Transverse colon (tissue), 4 donors: Measurements from ENCODE around the gene MBIP. TPM values are rescaled to one million over a fixed set of nuclear protein-coding genes. Genes with fewer than 3 reads are reported as not detected.
A peak's percentile ranks its signal among the peaks of the same experiment; 100 is the strongest.

Experiments used
- DNase-seq: peaks from one replicate; pipeline ENCODE4 v3.0.0-alpha.2; 2019
- H3K27ac ChIP-seq, 4 donors: fragments of 200-600 bp; sonication (generic); 2 replicates each; pipeline ENCODE4 v1.5.1; 2016 to 2018; ENCODE audit warnings: inconsistent platforms in 4 of 4
- H3K27me3 ChIP-seq: fragments of 200-600 bp; sonication (generic); 2 replicates; pipeline ENCODE4 v1.5.1; 2017; ENCODE audit warnings: inconsistent platforms
- H3K36me3 ChIP-seq, 4 donors: fragments of 200-600 bp; sonication (generic); 2 replicates each; pipeline ENCODE4 v1.5.1; 2017 to 2019; ENCODE audit warnings: inconsistent platforms in 4 of 4
- H3K4me1 ChIP-seq, 4 donors: fragments of 200-600 bp; sonication (generic); 2 replicates each; pipeline ENCODE4 v1.5.1; 2017 to 2020; ENCODE audit warnings: inconsistent platforms in 4 of 4
- H3K4me3 ChIP-seq, 4 donors: fragments of 200-600 bp; sonication (generic); 1 replicate in 1 of 4; 2 replicates in 3 of 4; pipeline versions ENCODE4 v1.5.1 to v1.6.1; 2017 to 2019; ENCODE audit warnings: inconsistent platforms in 4 of 4
- H3K9me3 ChIP-seq, 2 donors: fragments of 200-600 bp; sonication (generic); 2 replicates each; pipeline ENCODE4 v1.5.1; 2017 to 2019; ENCODE audit warnings: inconsistent platforms in 2 of 2
- EP300 ChIP-seq: sonication (generic); formaldehyde crosslinking; IDR thresholded peaks from one replicate; pipeline ENCODE4 v1.6.1; 2017; ENCODE audit warnings: antibody characterized with exemption, low read depth
- POLR2A ChIP-seq: fragments of 450-650 bp; IDR thresholded peaks from one replicate; pipeline ENCODE4 v1.6.1; 2016; ENCODE audit warnings: antibody characterized with exemption, mild to moderate bottlenecking, moderate library complexity
- POLR2AphosphoS5 ChIP-seq, 3 donors: sonication (generic); formaldehyde crosslinking; IDR thresholded peaks; one replicate each; pipeline ENCODE4 v1.6.1; 2016; ENCODE audit warnings: antibody characterized with exemption in 3 of 3
- WGBS, 2 donors: methylation state at CpG; one replicate each; pipeline ENCODE4 v1.1.5; 2018; ENCODE audit warnings: low coverage in 1 of 2; 5-methylcytosine and 5-hydroxymethylcytosine counted together
- in situ Hi-C, 4 donors: fragments of 200-750 bp; cut with MboI; loops; one replicate each; pipeline versions ENCODE4 v1.15.0 to v1.15.1; 2017; ENCODE audit warnings: low sequenced_read_pairs in 3 of 4, low pct_ligation_motif_present in 1 of 4, low pct_unique_long_range_greater_than_20kb in 1 of 4
- intact Hi-C: fragments of 100-400 bp; cut with DNase I; formaldehyde crosslinking; loops from one replicate; pipeline ENCODE4 v1.15.1; 2023; ENCODE audit warnings: low total_unique reads
- total RNA-seq, 4 donors: library from RNA; depleted of rRNA; stranded (reverse); fragments of >200 nt; gene quantifications; one replicate each; pipeline ENCODE4 v1.1.0, GENCODE V29; 2016
- TF ChIP-seq, protein P1 (sequence below), 5 experiments: fragments of 200-600 bp in 3 of 5; fragments of 450-650 bp in 2 of 5; sonication (generic) in 3 of 5; IDR thresholded peaks; 1 replicate in 2 of 5; 2 replicates in 3 of 5; pipeline ENCODE4 v1.5.1; 2016 to 2017; ENCODE audit warnings: antibody characterized with exemption in 5 of 5, inconsistent platforms in 3 of 5, mild to moderate bottlenecking in 2 of 5, moderate library complexity in 1 of 5

MBIP gene
- total RNA-seq, 4 donors from 2014 or later, result 5.4 to 20.6 (median 17.1) TPM

DNA sequence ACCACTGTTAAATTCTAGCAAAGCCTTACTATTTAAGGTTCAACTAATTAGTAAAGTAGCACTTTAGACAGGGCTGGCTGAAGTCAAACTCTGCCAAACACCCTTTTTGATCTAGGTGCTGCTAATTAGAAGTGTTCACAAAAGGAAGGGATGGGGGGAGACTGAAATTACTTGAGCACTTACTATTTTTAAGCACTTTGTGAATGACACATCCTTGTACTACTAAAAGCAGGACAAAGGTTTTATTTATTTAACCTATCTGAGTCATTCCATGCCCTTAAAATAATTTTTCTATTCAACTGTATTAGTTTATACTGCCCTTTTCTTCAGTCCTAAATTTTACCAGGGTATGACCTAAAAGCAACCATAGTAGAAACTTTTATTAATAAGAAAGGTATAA lies 20.1 kb downstream of the MBIP start:
- intact Hi-C loops (no loop called here), in situ Hi-C loops (no loop called here)
- Histone ChIP-seq H3K4me1 (peaks cover 0 to 14% (median 2%) of the 10 kb centered on the region in 4 donors), H3K36me3 (peaks cover 0 to 36% (median 14%) of the 10 kb centered on the region in 4 donors), H3K4me3 (no peak overlapping the region), H3K27ac (no peak overlapping the region), H3K9me3 (no peaks in the 10 kb centered on the region), H3K27me3 (no peaks in the 10 kb centered on the region)
- TF ChIP-seq, protein P1, sequence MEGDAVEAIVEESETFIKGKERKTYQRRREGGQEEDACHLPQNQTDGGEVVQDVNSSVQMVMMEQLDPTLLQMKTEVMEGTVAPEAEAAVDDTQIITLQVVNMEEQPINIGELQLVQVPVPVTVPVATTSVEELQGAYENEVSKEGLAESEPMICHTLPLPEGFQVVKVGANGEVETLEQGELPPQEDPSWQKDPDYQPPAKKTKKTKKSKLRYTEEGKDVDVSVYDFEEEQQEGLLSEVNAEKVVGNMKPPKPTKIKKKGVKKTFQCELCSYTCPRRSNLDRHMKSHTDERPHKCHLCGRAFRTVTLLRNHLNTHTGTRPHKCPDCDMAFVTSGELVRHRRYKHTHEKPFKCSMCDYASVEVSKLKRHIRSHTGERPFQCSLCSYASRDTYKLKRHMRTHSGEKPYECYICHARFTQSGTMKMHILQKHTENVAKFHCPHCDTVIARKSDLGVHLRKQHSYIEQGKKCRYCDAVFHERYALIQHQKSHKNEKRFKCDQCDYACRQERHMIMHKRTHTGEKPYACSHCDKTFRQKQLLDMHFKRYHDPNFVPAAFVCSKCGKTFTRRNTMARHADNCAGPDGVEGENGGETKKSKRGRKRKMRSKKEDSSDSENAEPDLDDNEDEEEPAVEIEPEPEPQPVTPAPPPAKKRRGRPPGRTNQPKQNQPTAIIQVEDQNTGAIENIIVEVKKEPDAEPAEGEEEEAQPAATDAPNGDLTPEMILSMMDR (IDR thresholded peaks at IDR 0.05), result no peak
- TF ChIP-seq EP300, result no peak
- no peak for DNase-seq

DNA sequence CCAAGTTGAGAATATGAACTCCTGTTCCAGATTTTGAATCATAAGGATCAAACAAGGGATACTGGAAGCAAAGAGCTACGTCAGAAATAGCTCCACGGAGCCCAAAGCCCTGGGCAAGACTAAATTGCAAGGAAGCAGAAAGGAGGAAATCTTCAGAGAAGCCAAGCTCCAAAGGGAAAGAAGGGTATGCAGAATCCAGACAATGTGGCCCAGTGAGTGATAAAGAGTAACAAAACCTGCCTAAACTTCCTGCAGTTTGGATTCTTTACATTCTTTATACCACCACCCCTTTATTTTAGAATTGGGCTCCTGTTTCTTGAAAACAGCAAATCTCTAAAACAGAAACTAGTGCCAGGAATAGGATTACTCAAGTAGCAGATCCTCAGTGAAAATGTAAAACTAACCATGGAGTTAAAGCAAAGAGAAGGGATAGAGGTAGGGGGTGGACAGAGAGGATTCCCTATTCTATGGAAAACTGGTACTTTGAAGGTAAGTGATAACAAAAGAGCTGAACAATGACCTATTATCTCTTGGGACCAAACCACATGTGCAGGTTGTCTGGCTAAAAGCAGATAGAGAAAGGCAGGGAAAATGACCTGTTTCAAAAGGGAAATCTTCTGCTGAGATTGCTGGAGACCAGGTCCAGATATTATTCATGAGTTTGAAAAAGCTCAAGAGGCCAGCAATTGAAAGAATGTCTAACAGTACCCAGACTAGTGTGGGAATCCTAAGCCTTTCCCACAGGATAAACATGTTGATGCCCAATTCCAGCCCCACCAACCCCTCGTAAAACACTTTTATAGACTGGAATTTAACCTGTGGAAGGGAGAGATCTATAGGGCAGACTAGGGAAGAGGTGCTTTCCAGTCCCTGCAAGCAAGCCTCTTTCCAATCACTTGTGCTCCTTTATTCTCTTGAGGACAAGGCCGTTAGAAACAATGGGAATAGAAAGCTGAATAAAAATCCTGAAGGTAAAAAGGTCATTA lies 24.5 kb downstream of the MBIP start:
- H3K9me3 ChIP-seq, result no peaks in the 10 kb centered on the region
- H3K27me3 ChIP-seq, result no peaks in the 10 kb centered on the region
- peak overlapping the region in 2 of 4 donors; percentile 9 to 23 for H3K27ac ChIP-seq
- H3K36me3 ChIP-seq, result peaks cover 0 to 23% (median 8%) of the 10 kb centered on the region in 4 donors
- WGBS, 2 donors, result 49 to 65% methylated on average over 2 to 4 of the region's 4 CpGs
- no peak overlapping the region for H3K4me3 ChIP-seq
- intact Hi-C loops, result no loop called here
- no peak for DNase-seq
- no peak for TF ChIP-seq POLR2A
- TF ChIP-seq POLR2AphosphoS5 (IDR thresholded peaks at IDR 0.05), result peak in 1 of 3 donors; percentile 19
- TF ChIP-seq EP300, result no peak
- TF ChIP-seq, protein P1 (IDR thresholded peaks at IDR 0.05), result no peak
- in situ Hi-C loops, result no loop called here
- peaks cover 0 to 15% (median 2%) of the 10 kb centered on the region in 4 donors for H3K4me1 ChIP-seq

DNA sequence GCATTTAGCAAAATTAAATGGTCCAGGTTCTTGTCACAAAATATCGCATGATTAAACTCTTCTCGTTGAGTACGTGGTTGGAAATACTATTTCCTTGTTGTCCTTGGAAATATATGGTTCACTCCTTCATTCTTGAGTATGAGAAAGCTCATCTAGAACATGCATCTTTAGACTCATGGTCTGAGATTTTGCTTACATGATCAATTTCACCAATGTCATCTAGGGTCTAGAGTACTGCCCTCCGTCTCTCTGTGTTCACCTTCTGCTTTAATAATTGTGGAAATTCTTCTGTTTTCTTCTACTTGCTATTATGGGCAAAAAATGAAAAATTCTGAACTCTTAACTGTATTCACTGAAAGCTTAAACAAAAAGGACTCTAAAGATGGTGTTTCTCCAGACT lies 25.9 kb downstream of the MBIP start:
- in situ Hi-C loops, result no loop called here
- 93 to 95% methylated on average over 4 of the region's 4 CpGs for WGBS, 2 donors
- TF ChIP-seq EP300 (no peak), POLR2AphosphoS5 (IDR thresholded peaks at IDR 0.05) (no peak)
- Histone ChIP-seq H3K4me1 (peaks cover 0 to 15% (median 2%) of the 10 kb centered on the region in 4 donors), H3K27me3 (no peaks in the 10 kb centered on the region), H3K36me3 (peaks cover 0 to 20% (median 8%) of the 10 kb centered on the region in 4 donors), H3K9me3 (no peaks in the 10 kb centered on the region), H3K4me3 (no peak overlapping the region), H3K27ac (no peak overlapping the region)
- intact Hi-C loops, result no loop called here
- DNase-seq, result no peak

DNA sequence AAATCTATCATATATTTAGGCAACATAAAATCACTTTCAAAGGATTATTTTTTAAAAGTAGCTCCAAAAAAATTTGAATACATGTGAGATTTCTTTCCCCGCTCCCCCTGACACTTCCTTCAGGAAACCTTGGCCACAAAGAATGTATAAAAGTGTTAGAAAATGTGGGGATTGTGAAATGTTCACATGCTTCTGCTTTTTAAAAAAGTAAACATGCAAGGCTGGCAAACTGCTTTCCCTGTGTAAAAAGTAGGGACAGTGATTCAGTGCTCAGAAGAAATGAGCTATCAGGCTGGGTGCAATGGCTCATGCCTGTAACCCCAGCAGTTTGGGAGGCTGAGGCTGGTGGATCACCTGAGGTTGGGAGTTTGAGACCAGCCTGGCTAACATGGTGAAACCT lies 26.6 kb downstream of the MBIP start:
- Histone ChIP-seq H3K9me3 (no peaks in the 10 kb centered on the region), H3K4me1 (peaks cover 0 to 15% (median 2%) of the 10 kb centered on the region in 4 donors), H3K4me3 (no peak overlapping the region), H3K36me3 (peaks cover 0 to 13% (median 5%) of the 10 kb centered on the region in 4 donors), H3K27ac (no peak overlapping the region), H3K27me3 (no peaks in the 10 kb centered on the region)
- in situ Hi-C loops, result no loop called here
- TF ChIP-seq POLR2A, result no peak
- no peak for TF ChIP-seq EP300
- no peak for TF ChIP-seq POLR2AphosphoS5 (IDR thresholded peaks at IDR 0.05)
- TF ChIP-seq, protein P1 (IDR thresholded peaks at IDR 0.05), result no peak
- intact Hi-C loops, result no loop called here
- no peak for DNase-seq
- 0% methylated on average over 1 of the region's 1 CpG for WGBS, 2 donors
